CD4-positive, CD25-positive, alpha-beta regulatory T cell (primary cell): ENCODE results near the gene ERICH6B. TPM values are rescaled to one million over a fixed set of nuclear protein-coding genes. Genes with fewer than 3 reads are reported as not detected.

Experiments
- ATAC-seq, 2 donors: fragments of 150-1000 bp; cut with Tn5 transposase; one replicate each; pipeline ENCODE4 v1.10.0; 2021; ENCODE audit warnings: low read depth in 2 of 2, moderate number of reproducible peaks in 2 of 2, moderate library complexity in 1 of 2
- DNase-seq, 3 donors: peaks; one replicate each; pipeline versions ENCODE4 v3.0.0 to v3.0.0-alpha.2; 2012 to 2022; ENCODE audit warnings: mixed read lengths in 1 of 3
- H3K27ac ChIP-seq: one replicate; pipeline ENCODE4 v1.7.0; 2013; ENCODE audit warnings: mild to moderate bottlenecking, low read length; ENCODE audit not compliant: insufficient read depth, poor library complexity, severe bottlenecking
- H3K27me3 ChIP-seq: one replicate; pipeline ENCODE4 v1.7.0; 2013; ENCODE audit warnings: low read length; ENCODE audit not compliant: control insufficient read depth, insufficient read depth
- H3K36me3 ChIP-seq: one replicate; pipeline ENCODE4 v1.7.0; 2013; ENCODE audit warnings: mild to moderate bottlenecking, low read length, moderate library complexity; ENCODE audit not compliant: control insufficient read depth, insufficient read depth
- H3K4me1 ChIP-seq: 2 replicates; pipeline ENCODE4 v1.7.0; 2013; ENCODE audit warnings: mild to moderate bottlenecking, low read length; ENCODE audit not compliant: insufficient read depth, control insufficient read depth, poor library complexity, severe bottlenecking
- H3K4me3 ChIP-seq: one replicate; pipeline ENCODE4 v1.7.0; 2013; ENCODE audit warnings: low read depth, mild to moderate bottlenecking, low read length, moderate library complexity
- H3K9me3 ChIP-seq, 2 experiments: 1 replicate in 1 of 2; 2 replicates in 1 of 2; pipeline ENCODE4 v1.7.0; 2013; ENCODE audit warnings: low read length in 2 of 2, mild to moderate bottlenecking in 1 of 2, moderate library complexity in 1 of 2; ENCODE audit not compliant: control insufficient read depth in 2 of 2
- H3K27ac Mint-ChIP-seq, 3 donors: one replicate each; pipeline ENCODE4 v1.8.0; 2020 to 2022; ENCODE audit warnings: mild to moderate bottlenecking in 3 of 3, mixed read lengths in 3 of 3, moderate library complexity in 2 of 3
- H3K27me3 Mint-ChIP-seq: one replicate; pipeline ENCODE4 v1.8.0; 2022; ENCODE audit warnings: mild to moderate bottlenecking, mixed read lengths
- H3K36me3 Mint-ChIP-seq: one replicate; pipeline ENCODE4 v1.8.0; 2020; ENCODE audit warnings: mixed read lengths
- H3K4me1 Mint-ChIP-seq, 4 donors: one replicate each; pipeline ENCODE4 v1.8.0; 2020 to 2022; ENCODE audit warnings: mixed read lengths in 4 of 4, mild to moderate bottlenecking in 1 of 4
- H3K4me3 Mint-ChIP-seq, 4 donors: one replicate each; pipeline ENCODE4 v1.8.0; 2020 to 2022; ENCODE audit warnings: mild to moderate bottlenecking in 4 of 4, mixed read lengths in 4 of 4, moderate library complexity in 3 of 4
- H3K9me3 Mint-ChIP-seq, 7 donors: one replicate each; pipeline ENCODE4 v1.8.0; 2020 to 2022; ENCODE audit warnings: mixed read lengths in 7 of 7, mild to moderate bottlenecking in 3 of 7, moderate library complexity in 2 of 7
- polyA plus RNA-seq, 4 donors: library from polyadenylated mRNA; unstranded; fragments of 300-500 nt; fragmentation: Illumina TruSeq; gene quantifications; one replicate each; pipeline ENCODE4 v1.2.3, GENCODE V29; 2021
- total RNA-seq: library from RNA; stranded (reverse); gene quantifications from one replicate; pipeline ENCODE4 v1.2.3, GENCODE V29; 2022

ERICH6B gene
- total and polyA plus RNA-seq, 5 donors from 2014 or later = 0.38 TPM; not detected in 4

DNA sequence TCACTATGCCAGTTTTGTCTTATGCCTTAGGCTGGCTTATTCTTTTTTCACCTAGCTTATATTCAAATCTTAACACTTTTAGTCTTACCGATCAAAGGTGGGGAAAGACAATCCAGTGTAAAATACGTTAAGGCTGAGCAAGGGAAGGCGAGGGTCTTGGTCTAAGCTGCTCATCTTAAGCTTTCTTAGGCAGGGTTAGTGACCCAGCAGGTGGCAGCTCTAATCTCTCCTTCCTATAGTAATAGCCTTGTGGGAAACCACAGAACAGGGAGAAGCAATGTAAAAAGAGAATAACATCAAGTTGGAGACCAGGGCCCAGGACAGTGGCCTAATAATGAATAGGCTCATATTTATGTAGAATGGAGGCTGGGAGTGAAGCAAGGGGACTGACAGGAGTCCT is 104.9 kb downstream of the ERICH6B start:
- Histone ChIP-seq H3K4me1 (no peaks in the 10 kb centered on the region), H3K4me3 (no peak overlapping the region), H3K36me3 (peaks cover 68% of the 10 kb centered on the region), H3K9me3 (no peaks in the 10 kb centered on the region), H3K27ac (no peak overlapping the region), H3K27me3 (no peaks in the 10 kb centered on the region)
- Mint-ChIP-seq H3K27me3 (no peaks in the 10 kb centered on the region), H3K4me3 (no peak overlapping the region), H3K27ac (no peak overlapping the region), H3K4me1 (peaks cover 9 to 17% (median 14%) of the 10 kb centered on the region in 4 donors), H3K36me3 (peaks cover 32% of the 10 kb centered on the region), H3K9me3 (no peaks in the 10 kb centered on the region)
- DNase-seq = no peak
- ATAC-seq = no peak

DNA sequence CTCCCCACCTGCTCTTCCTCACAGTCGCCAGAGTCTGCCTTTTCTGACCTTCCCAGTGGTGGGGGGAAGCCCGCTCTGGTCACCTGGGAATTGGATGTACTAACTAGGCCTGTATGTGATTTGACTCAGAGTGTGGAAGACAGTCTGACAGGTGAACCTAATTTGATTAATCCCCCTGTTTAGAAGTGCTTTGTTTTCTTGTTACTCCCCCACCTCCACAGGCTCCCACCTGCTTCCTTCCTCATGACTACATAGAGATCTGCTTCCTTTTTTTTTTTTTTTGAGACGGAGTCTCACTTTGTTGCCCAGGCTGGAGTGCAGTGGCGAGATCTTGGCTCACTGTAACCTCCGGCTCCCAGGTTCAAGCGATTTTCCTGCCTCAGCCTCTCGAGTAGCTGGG is 106.8 kb downstream of the ERICH6B start:
- no peaks in the 10 kb centered on the region for H3K27me3 Mint-ChIP-seq
- peak overlapping the region; percentile 60 to 63 (median 62) for H3K27ac Mint-ChIP-seq
- DNase-seq = no peak
- H3K27me3 ChIP-seq = no peaks in the 10 kb centered on the region
- no peak for ATAC-seq
- H3K4me1 ChIP-seq = no peaks in the 10 kb centered on the region
- H3K27ac ChIP-seq = no peak overlapping the region
- H3K9me3 Mint-ChIP-seq = no peaks in the 10 kb centered on the region
- H3K36me3 ChIP-seq = peaks cover 76% of the 10 kb centered on the region
- peaks cover 41% of the 10 kb centered on the region for H3K36me3 Mint-ChIP-seq
- no peak overlapping the region for H3K4me3 Mint-ChIP-seq
- H3K9me3 ChIP-seq = no peaks in the 10 kb centered on the region
- H3K4me3 ChIP-seq = no peak overlapping the region
- H3K4me1 Mint-ChIP-seq = peaks cover 9 to 14% (median 10%) of the 10 kb centered on the region in 4 donors

DNA sequence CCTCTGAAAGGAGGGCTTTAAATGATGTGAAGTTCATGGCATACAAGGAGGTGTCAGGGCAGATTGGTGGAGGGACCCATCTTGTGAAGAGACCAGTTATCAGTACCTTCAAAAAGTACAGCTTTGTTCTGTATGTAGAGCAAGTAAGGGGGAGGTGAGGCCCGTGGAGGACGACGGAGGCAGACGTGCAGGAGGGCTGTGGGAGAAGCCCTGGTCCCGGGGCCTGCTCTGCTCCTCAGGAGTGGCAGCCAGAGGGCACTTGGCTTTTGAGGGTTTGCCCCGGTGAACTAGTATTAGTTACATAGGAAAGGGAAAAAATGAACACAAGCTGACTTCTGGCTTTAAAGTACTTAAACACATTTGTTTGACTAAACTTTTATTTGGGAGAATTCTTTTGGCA is 108.7 kb downstream of the ERICH6B start:
- ATAC-seq (no peak), DNase-seq (no peak)
- Mint-ChIP-seq H3K27ac (peak overlapping the region in 2 of 3 donors; percentile 43 to 78), H3K9me3 (no peaks in the 10 kb centered on the region), H3K27me3 (no peaks in the 10 kb centered on the region), H3K4me3 (no peak overlapping the region), H3K36me3 (peaks cover 48% of the 10 kb centered on the region), H3K4me1 (peaks cover 4 to 13% (median 7%) of the 10 kb centered on the region in 4 donors)
- no peaks in the 10 kb centered on the region for H3K27me3 ChIP-seq
- no peaks in the 10 kb centered on the region for H3K9me3 ChIP-seq
- H3K36me3 ChIP-seq = peaks cover 82% of the 10 kb centered on the region
- no peak overlapping the region for H3K27ac ChIP-seq
- H3K4me1 ChIP-seq = no peaks in the 10 kb centered on the region
- H3K4me3 ChIP-seq = no peak overlapping the region

DNA sequence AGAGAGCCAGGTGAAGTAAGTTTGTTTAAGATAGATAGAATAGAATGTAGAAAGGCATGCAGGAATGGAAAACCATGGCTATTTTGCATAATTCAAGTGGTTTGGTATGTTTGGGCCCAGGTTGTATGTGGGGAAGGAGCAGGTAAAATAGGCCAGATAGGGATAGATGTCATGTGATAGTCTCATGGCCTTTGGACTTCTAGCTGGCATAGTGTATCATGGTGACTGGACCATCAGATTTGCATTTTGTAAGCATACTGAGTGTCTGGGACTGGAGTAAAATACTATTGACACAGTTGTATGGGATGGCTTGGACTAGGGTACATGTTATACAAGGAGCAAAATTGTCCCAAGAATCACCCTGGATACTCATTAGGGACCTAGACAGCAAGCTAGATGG is 111.9 kb downstream of the ERICH6B start:
- H3K4me3 Mint-ChIP-seq = no peak overlapping the region
- Histone ChIP-seq H3K27ac (no peak overlapping the region), H3K9me3 (no peaks in the 10 kb centered on the region), H3K27me3 (no peaks in the 10 kb centered on the region), H3K4me3 (no peak overlapping the region), H3K36me3 (peaks cover 75% of the 10 kb centered on the region), H3K4me1 (no peaks in the 10 kb centered on the region)
- ATAC-seq = no peak
- H3K9me3 Mint-ChIP-seq = no peaks in the 10 kb centered on the region
- H3K4me1 Mint-ChIP-seq = peaks cover 4 to 19% (median 11%) of the 10 kb centered on the region in 4 donors
- H3K36me3 Mint-ChIP-seq = peaks cover 48% of the 10 kb centered on the region
- H3K27me3 Mint-ChIP-seq = no peaks in the 10 kb centered on the region
- H3K27ac Mint-ChIP-seq = peak overlapping the region in 1 of 3 donors; percentile 86
- DNase-seq = no peak

DNA sequence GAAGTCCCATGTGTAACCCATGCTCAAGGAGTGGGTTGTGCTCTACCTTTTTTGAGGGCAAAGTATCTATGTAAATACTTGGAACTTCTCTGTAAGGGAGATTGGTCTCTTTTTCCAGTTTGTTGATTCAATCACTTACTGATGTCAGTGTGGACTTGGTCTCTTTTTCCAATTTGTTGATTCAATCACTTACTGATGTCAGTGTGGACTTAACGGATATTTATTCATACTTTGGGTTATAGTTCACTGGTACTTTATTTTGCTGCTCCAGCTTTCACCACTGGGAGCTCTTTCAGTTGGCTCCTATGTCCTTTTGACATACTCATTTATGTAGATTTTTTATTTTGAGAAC is 114.4 kb downstream of the ERICH6B start:
- no peak for DNase-seq
- H3K9me3 Mint-ChIP-seq = no peaks in the 10 kb centered on the region
- H3K27me3 Mint-ChIP-seq = no peaks in the 10 kb centered on the region
- Histone ChIP-seq H3K27me3 (no peaks in the 10 kb centered on the region), H3K27ac (no peak overlapping the region), H3K4me1 (no peaks in the 10 kb centered on the region), H3K9me3 (no peaks in the 10 kb centered on the region), H3K4me3 (no peak overlapping the region), H3K36me3 (peaks cover 75% of the 10 kb centered on the region)
- H3K27ac Mint-ChIP-seq = peak overlapping the region in 2 of 3 donors; percentile 8 to 44
- ATAC-seq = no peak
- H3K36me3 Mint-ChIP-seq = peaks cover 52% of the 10 kb centered on the region
- no peak overlapping the region for H3K4me3 Mint-ChIP-seq
- H3K4me1 Mint-ChIP-seq = peaks cover 6 to 21% (median 10%) of the 10 kb centered on the region in 4 donors

DNA sequence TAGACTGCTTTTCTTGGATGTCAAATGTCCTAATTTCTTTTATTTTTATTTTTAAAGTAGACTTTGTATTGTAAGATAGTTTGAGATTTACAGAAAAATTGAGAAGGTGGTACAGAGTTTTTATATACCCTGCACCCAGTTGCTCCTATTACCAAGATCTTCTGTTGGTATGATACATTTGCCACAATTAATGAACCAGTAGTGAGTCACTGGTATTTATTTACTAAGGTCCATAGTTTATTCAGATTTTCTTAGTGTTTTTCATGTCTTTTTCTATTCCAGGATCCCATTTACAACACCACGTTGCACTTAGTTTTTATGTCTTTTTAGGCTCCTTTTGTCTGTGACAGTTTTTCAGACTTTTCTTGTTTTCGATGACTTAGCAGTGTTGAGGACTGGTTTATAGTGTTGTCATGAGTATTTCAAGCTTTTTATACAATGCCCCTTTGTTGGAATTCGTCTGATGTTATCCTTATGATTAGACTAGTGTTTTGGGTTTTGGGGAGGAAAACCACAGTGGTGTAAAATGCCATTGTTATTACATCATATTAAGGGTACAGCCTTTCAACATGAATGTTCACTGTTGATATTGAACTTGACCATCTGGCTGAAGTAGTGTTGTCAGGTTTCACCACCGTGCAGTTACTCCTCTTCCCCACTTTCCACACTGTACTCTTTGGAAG is 114.9 kb downstream of the ERICH6B start:
- H3K4me3 Mint-ChIP-seq = no peak overlapping the region
- Histone ChIP-seq H3K9me3 (no peaks in the 10 kb centered on the region), H3K36me3 (peaks cover 76% of the 10 kb centered on the region), H3K27me3 (no peaks in the 10 kb centered on the region), H3K4me3 (no peak overlapping the region), H3K27ac (no peak overlapping the region), H3K4me1 (no peaks in the 10 kb centered on the region)
- DNase-seq (no peak), ATAC-seq (no peak)
- H3K27me3 Mint-ChIP-seq = no peaks in the 10 kb centered on the region
- H3K36me3 Mint-ChIP-seq = peaks cover 49% of the 10 kb centered on the region
- peaks cover 6 to 21% (median 10%) of the 10 kb centered on the region in 4 donors for H3K4me1 Mint-ChIP-seq
- no peaks in the 10 kb centered on the region for H3K9me3 Mint-ChIP-seq
- peak overlapping the region in 1 of 3 donors; percentile 8 for H3K27ac Mint-ChIP-seq

DNA sequence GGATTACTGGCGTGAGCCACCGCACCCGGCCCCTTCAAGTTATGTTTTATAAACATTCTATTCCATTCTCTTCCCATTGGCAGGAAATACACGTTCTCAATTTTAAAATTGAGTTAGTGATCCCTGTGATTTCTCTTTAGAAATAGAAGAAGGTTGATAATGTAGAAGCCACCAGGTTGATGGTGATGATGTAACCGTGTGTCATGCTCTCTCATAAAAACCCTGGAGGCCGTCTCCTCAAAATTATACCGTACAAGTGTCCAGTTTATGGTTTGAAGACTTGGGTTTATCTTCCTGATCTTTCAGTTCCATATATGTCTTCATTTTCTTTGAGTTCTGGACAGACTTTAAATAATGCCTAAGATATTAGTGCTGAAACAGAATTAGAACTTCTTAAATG is 118.6 kb downstream of the ERICH6B start:
- H3K9me3 Mint-ChIP-seq = no peaks in the 10 kb centered on the region
- peak overlapping the region in 1 of 3 donors; percentile 26 for H3K27ac Mint-ChIP-seq
- H3K4me1 ChIP-seq = no peaks in the 10 kb centered on the region
- peaks cover 6 to 16% (median 10%) of the 10 kb centered on the region in 4 donors for H3K4me1 Mint-ChIP-seq
- DNase-seq (no peak), ATAC-seq (no peak)
- peaks cover 79% of the 10 kb centered on the region for H3K36me3 ChIP-seq
- H3K27ac ChIP-seq = no peak overlapping the region
- no peaks in the 10 kb centered on the region for H3K27me3 ChIP-seq
- peaks cover 37% of the 10 kb centered on the region for H3K36me3 Mint-ChIP-seq
- no peaks in the 10 kb centered on the region for H3K9me3 ChIP-seq
- no peaks in the 10 kb centered on the region for H3K27me3 Mint-ChIP-seq
- H3K4me3 Mint-ChIP-seq = no peak overlapping the region
- no peak overlapping the region for H3K4me3 ChIP-seq

DNA sequence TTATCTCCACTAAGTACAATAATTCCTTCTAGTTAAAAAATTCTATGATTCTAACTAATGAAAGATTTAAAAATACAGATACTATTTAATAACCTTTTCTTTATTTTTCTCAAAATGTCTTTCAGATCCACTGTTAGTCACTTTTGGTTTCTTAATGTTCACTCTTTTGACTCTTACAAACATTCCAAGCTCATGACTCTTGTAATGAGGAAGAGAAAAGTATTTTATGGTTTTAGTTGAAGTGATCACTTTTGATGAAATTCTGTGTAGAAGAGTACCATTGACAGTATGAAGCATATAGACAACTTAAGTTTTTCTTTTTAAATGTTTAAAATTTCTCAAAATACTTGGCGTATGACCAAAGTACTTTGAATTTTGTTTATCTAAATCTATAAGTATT is 123.0 kb downstream of the ERICH6B start:
- peaks cover 23% of the 10 kb centered on the region for H3K36me3 Mint-ChIP-seq

More for the DNA sequence above, 123.0 kb downstream of the ERICH6B start:
- Mint-ChIP-seq H3K4me1 (peaks cover 0 to 6% (median under 1%) of the 10 kb centered on the region in 4 donors), H3K27ac (no peak overlapping the region), H3K9me3 (no peaks in the 10 kb centered on the region), H3K27me3 (no peaks in the 10 kb centered on the region), H3K4me3 (no peak overlapping the region)
- H3K4me1 ChIP-seq = no peaks in the 10 kb centered on the region
- H3K27me3 ChIP-seq = no peaks in the 10 kb centered on the region
- no peak for ATAC-seq
- peaks cover 65% of the 10 kb centered on the region for H3K36me3 ChIP-seq
- H3K9me3 ChIP-seq = no peaks in the 10 kb centered on the region
- no peak overlapping the region for H3K4me3 ChIP-seq
- no peak overlapping the region for H3K27ac ChIP-seq
- no peak for DNase-seq
